ENCODE results near the gene ADRM1.

Gene ADRM1

DNA sequence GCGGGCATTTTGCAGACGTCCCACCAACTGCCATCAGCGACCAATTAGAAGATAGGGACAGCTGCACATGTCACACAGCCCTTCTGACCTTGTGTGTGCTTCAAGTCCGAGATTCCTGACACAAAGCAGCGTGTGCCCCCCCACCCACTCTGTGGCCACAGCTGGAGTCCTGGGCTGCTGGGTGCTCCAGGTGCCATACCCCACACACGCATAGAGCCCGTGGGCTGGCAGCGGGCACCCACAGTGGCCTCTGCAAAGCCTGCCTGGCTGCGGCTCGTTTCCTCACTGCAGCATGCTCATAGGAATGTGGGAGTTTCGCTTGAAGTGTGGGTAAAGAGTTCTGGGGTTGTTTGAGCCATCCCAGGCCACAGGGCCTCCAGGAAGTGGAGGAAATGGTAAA is 2.5 kb upstream of the ADRM1 start:
- peaks cover 8% of the 10 kb centered on the region for H3K4me1 Mint-ChIP-seq
- no peaks in the 10 kb centered on the region for H3K27me3 Mint-ChIP-seq (ENCODE audit: low read depth)
- no peaks in the 10 kb centered on the region for H3K9me3 Mint-ChIP-seq
- TF ChIP-seq CTCF (IDR thresholded peaks at IDR 0.05; ENCODE audit: unreplicated experiment in 3 of 3), result no peak
- H3K4me3 Mint-ChIP-seq, result no peak overlapping the region
- no peak overlapping the region for H3K27ac Mint-ChIP-seq
- H3K36me3 Mint-ChIP-seq (ENCODE audit: low read depth), result peaks cover 6% of the 10 kb centered on the region

GRCh38 chr20:62301111-62301668 is 1.6 kb upstream of the ADRM1 start:
- Mint-ChIP-seq H3K4me3 (peak overlapping the region; percentile 81 to 96 (median 95)), H3K27ac (peak overlapping the region; percentile 16 to 58 (median 29)), H3K27me3 (ENCODE audit: low read depth) (no peaks in the 10 kb centered on the region), H3K4me1 (peaks cover 12% of the 10 kb centered on the region), H3K9me3 (no peaks in the 10 kb centered on the region), H3K36me3 (ENCODE audit: low read depth) (peaks cover 3% of the 10 kb centered on the region)
- TF ChIP-seq CTCF (IDR thresholded peaks at IDR 0.05; ENCODE audit: unreplicated experiment in 3 of 3), result no peak

DNA sequence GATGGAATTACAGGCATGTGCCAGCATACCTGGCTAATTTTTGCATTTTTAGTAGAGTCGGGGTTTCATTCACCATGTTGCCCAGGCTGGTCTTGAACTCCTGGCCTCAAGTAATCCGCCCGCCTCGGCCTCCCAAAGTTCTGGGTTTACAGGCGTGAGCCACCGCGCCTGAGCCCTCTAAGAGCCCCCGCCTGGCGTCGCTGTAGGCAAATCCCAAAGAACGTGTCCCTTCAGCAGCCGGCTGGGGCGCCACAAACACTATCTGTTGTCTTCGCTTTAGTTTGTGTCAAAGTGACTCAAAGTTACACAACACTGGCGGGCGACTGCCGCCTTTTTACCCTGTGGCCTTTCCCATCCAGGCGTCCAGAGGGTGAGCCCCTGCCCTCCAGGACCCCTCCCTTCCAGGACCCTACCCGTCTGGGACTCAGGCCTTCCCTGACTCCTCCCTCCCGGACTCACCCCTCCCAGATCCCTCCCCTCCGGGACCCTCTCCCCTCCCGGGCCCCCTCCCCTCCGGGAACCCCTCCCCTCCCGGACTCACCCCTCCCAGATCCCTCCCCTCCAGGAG is 940 bp upstream of the ADRM1 start:
- Mint-ChIP-seq H3K9me3 (no peaks in the 10 kb centered on the region), H3K4me3 (peak overlapping the region; percentile 95 to 96 (median 95)), H3K36me3 (ENCODE audit: low read depth) (peaks cover 3% of the 10 kb centered on the region), H3K27me3 (ENCODE audit: low read depth) (no peaks in the 10 kb centered on the region), H3K27ac (peak overlapping the region; percentile 95 to 99 (median 97)), H3K4me1 (peaks cover 12% of the 10 kb centered on the region)
- TF ChIP-seq CTCF (IDR thresholded peaks at IDR 0.05; ENCODE audit: unreplicated experiment in 3 of 3), result peak; percentile 73 to 85 (median 83)

DNA sequence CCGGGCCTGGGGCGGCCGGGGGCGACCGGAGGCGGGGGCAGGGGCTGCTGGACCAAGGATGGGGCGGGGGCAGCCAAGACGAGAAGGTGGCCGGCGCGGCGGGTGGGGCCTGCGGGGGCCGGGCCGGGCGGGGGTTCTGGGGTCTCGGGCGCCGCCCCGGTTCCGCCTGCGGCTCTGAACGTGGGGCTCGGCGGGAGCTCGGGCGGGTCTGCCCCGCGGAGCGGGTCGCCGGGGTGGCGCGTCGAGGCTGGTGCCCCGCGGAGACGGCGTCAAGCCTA is 204 bp downstream of the ADRM1 start:
- Mint-ChIP-seq H3K9me3 (no peaks in the 10 kb centered on the region), H3K4me1 (peaks cover 12% of the 10 kb centered on the region), H3K36me3 (ENCODE audit: low read depth) (peaks cover 3% of the 10 kb centered on the region), H3K27ac (no peak overlapping the region), H3K4me3 (peak overlapping the region; percentile 95 to 96 (median 96)), H3K27me3 (ENCODE audit: low read depth) (no peaks in the 10 kb centered on the region)
- TF ChIP-seq CTCF (IDR thresholded peaks at IDR 0.05; ENCODE audit: unreplicated experiment in 3 of 3), result no peak

DNA sequence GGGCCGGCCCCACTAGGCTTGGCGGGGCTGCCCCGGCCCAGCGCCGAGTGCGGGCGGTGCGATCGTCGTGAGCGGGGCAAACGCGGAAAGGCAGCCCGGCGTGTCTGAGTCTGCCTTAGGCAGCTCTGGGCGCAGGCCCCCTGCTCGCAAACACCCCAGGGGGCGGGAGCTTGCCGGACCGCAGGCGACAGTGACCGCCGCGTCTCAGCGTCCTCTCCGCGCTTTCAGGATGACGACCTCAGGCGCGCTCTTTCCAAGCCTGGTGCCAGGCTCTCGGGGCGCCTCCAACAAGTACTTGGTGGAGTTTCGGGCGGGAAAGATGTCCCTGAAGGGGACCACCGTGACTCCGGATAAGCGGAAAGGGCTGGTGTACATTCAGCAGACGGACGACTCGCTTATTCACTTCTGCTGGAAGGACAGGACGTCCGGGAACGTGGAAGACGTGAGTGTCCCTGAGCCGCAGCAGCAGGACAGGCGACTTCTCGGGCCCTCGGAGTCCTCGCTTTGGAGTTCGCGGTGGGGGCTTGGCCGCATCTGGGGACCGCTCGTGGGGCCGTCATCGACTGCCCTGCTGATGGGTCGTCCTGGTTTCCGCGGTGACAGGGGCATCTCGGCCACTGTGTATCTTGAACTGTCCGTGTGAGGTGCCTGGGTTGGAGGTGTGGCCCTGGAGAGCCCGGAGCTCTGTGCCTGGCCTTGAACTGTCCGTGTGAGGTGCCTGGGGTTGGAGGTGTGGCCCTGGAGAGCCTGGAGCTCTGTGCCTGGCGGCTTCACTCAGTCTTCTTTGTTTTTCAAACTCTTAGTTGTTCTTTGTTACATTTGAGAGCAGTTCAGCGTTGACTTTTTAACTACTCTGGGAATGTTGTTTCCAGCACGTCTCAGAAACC is 786 bp downstream of the ADRM1 start:
- no peak for TF ChIP-seq CTCF (IDR thresholded peaks at IDR 0.05; ENCODE audit: unreplicated experiment in 3 of 3)
- Mint-ChIP-seq H3K4me1 (peaks cover 12% of the 10 kb centered on the region), H3K9me3 (no peaks in the 10 kb centered on the region), H3K4me3 (peak overlapping the region; percentile 91 to 96 (median 96)), H3K36me3 (ENCODE audit: low read depth) (peaks cover 6% of the 10 kb centered on the region), H3K27ac (peak overlapping the region; percentile 44 to 81 (median 72)), H3K27me3 (ENCODE audit: low read depth) (no peaks in the 10 kb centered on the region)

All from nephron (organoid).